ENCODE results near the gene KMT5C.

KMT5C gene

GRCh38 chr19:55389386-55390317 is 50.0 kb downstream of the KMT5C start:
- DNase-seq = no peak

- DNase-seq = no peak
These were observed 50.8 kb downstream of the KMT5C start for GRCh38 chr19:55390461-55390880.

DNA sequence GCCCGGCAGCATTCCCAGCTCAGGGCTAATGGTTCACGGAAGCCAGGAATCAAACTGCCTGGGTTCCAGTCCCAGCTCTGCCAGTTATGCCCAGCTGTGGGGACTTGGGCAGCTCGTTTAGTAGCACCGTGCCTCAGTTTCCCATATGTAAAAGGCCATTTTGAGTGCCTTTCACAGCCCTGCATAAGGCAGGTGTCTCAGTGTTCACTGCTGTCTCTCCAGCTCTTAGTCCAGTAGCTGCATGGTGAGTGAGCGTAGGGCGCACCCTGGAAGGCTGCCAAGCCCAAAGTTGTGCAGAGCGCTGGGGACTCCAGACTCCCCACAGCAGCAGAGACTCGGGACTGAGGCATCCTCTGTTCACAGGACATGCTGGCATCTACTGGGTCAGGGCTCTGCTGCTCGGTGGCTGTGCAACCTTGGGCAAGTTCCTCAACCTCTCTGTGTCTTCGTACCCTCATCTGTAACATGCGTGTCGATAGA is 51.6 kb downstream of the KMT5C start:
- no peak for DNase-seq

- DNase-seq = no peak
These were observed 52.3 kb downstream of the KMT5C start for GRCh38 chr19:55391702-55392615.

- DNase-seq = no peak
These were observed 53.4 kb downstream of the KMT5C start for GRCh38 chr19:55392820-55393761.
